GM12874 (cell line): ENCODE measurements around the gene UMODL1.
A peak's percentile ranks its signal among the peaks of the same experiment; 100 is the strongest.

Source experiments
- CTCF ChIP-seq: IDR thresholded peaks from 2 replicates; pipeline ENCODE4 v1.5.1; 2011; ENCODE audit warnings: low read depth, mild to moderate bottlenecking, control low read depth, low read length, moderate library complexity; ENCODE audit not compliant: insufficient read depth

Gene UMODL1

GRCh38 chr21:42105476-42106315 is 34.6 kb downstream of the UMODL1 start:
- TF ChIP-seq CTCF = no peak

- no peak for TF ChIP-seq CTCF
These were observed 35.3 kb downstream of the UMODL1 start for GRCh38 chr21:42106425-42106824.

GRCh38 chr21:42107177-42107880 is 36.2 kb downstream of the UMODL1 start:
- TF ChIP-seq CTCF = peak; percentile 7; the same call in 1 of the 2 replicates

- peak; percentile 98 for TF ChIP-seq CTCF
These were observed 36.9 kb downstream of the UMODL1 start for GRCh38 chr21:42107881-42108553.

- TF ChIP-seq CTCF = no peak
These were observed 37.6 kb downstream of the UMODL1 start for GRCh38 chr21:42108554-42109340.

GRCh38 chr21:42109473-42109872 is 38.4 kb downstream of the UMODL1 start:
- TF ChIP-seq CTCF = no peak
